ENCODE results near the gene IER5L. TPM values are rescaled to one million over a fixed set of nuclear protein-coding genes. Genes with fewer than 3 reads are reported as not detected.

IER5L gene
- total and polyA plus RNA-seq, 2 donors (not counting 3 experiments of a cell fraction or from before 2014, with no cell fraction given), result 5.3 to 12.3 TPM

GRCh38 chr9:129185402-129185801 lies 7.3 kb upstream of the IER5L start:
- FAIRE-seq, result no peak
- intact Hi-C loops (cut with micrococcal nuclease) (no loop called here), dilution Hi-C loops (cut with MboI; ENCODE audit: extremely low pct_ligation_motif_present, low sequenced_read_pairs) (no loop called here)
- Histone ChIP-seq H3K9me1 (replicated peaks; ENCODE audit: control insufficient read depth, extremely low read depth, insufficient read depth, low read length) (no peaks in the 10 kb centered on the region), H3K9ac (replicated peaks; ENCODE audit: extremely low read depth, insufficient read depth, low read length) (no peak overlapping the region), H3K79me2 (ENCODE audit: control insufficient read depth, insufficient read depth, low read length) (no peaks in the 10 kb centered on the region), H3K4me3 (replicated peaks in 1 of 3; ENCODE audit: insufficient read depth in 1 of 3, low read depth in 1 of 3, low read length in 3 of 3) (no peak overlapping the region), H4K20me1 (replicated peaks; ENCODE audit: control insufficient read depth, extremely low read depth, insufficient read depth, low read length) (no peaks in the 10 kb centered on the region), H3K9me3 (replicated peaks; ENCODE audit: control insufficient read depth, insufficient read depth, low read length) (no peaks in the 10 kb centered on the region), H3K36me3 (ENCODE audit: control insufficient read depth in 2 of 2, extremely low read depth in 1 of 2, insufficient read depth in 2 of 2, low read length in 2 of 2) (no peaks in the 10 kb centered on the region), H2AFZ (ENCODE audit: low read depth, low read length) (no peak overlapping the region), H3K4me1 (ENCODE audit: control insufficient read depth, extremely low read depth, insufficient read depth, low read length) (no peaks in the 10 kb centered on the region), H3K27ac (ENCODE audit: insufficient read depth, low read depth, low read length) (no peak overlapping the region), H3K4me2 (ENCODE audit: insufficient read depth, low read length) (no peak overlapping the region), H3K27me3 (ENCODE audit: control insufficient read depth in 2 of 2, insufficient read depth in 2 of 2, low read length in 2 of 2) (no peaks in the 10 kb centered on the region)
- no peak for TF ChIP-seq POLR2A (IDR thresholded peaks at IDR 0.05; ENCODE audit: low read depth, low read length)
- no peak for TF ChIP-seq POLR2AphosphoS5 (IDR thresholded peaks at IDR 0.05; ENCODE audit: insufficient read depth, low read depth, low read length)
- TF ChIP-seq, protein P1, sequence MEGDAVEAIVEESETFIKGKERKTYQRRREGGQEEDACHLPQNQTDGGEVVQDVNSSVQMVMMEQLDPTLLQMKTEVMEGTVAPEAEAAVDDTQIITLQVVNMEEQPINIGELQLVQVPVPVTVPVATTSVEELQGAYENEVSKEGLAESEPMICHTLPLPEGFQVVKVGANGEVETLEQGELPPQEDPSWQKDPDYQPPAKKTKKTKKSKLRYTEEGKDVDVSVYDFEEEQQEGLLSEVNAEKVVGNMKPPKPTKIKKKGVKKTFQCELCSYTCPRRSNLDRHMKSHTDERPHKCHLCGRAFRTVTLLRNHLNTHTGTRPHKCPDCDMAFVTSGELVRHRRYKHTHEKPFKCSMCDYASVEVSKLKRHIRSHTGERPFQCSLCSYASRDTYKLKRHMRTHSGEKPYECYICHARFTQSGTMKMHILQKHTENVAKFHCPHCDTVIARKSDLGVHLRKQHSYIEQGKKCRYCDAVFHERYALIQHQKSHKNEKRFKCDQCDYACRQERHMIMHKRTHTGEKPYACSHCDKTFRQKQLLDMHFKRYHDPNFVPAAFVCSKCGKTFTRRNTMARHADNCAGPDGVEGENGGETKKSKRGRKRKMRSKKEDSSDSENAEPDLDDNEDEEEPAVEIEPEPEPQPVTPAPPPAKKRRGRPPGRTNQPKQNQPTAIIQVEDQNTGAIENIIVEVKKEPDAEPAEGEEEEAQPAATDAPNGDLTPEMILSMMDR (IDR thresholded peaks at IDR 0.05; ENCODE audit: extremely low read depth in 1 of 2, insufficient read depth in 1 of 2, low read depth in 1 of 2, low read length in 2 of 2), result no peak
- no peak for TF ChIP-seq MAX (IDR thresholded peaks at IDR 0.05; ENCODE audit: insufficient read depth, insufficient read length)
- TF ChIP-seq MYC (IDR thresholded peaks at IDR 0.05; ENCODE audit: low read depth, low read length), result no peak
- TF ChIP-seq JUN (IDR thresholded peaks at IDR 0.05; ENCODE audit: borderline replicate concordance, insufficient read depth, insufficient read length, low read depth), result no peak
- TF ChIP-seq EZH2 (IDR thresholded peaks at IDR 0.05; ENCODE audit: borderline replicate concordance, low read depth, low read length, severe bottlenecking), result no peak
- TF ChIP-seq GATA2 (IDR thresholded peaks at IDR 0.05; ENCODE audit: insufficient read depth, insufficient read length, low read depth, low read length), result no peak
- TF ChIP-seq FOS (IDR thresholded peaks at IDR 0.05; ENCODE audit: borderline replicate concordance, insufficient read depth, low read length), result no peak
- POLR2A ChIA-PET, result no interaction called here
- CTCF ChIA-PET, result interaction anchor here (1.4 to 1.9 kb wide), 2 partner anchors 10 to 45 kb away, joined by 4 to 9 read pairs; no protein-coding TSS in a partner anchor
- BruUV-seq (replicated peaks), result no TSS peak
- DNase-seq (ENCODE audit: low read depth, low spot score), result no peak

All from endothelial cell of umbilical vein (primary cell).